GM23338 (cell line): ENCODE data around the gene WSCD2. TPM values are rescaled to one million over a fixed set of nuclear protein-coding genes. Genes with fewer than 3 reads are reported as not detected.

Experiments used
- ATAC-seq: fragments of 200-7000 bp; cut with Tn5 transposase; 3 replicates; pipeline ENCODE4 v1.9.1; 2020
- DNase-seq: peaks from one replicate; pipeline ENCODE4 v3.0.0-alpha.2; 2015; ENCODE audit warnings: low spot score
- H2AFZ ChIP-seq: fragments of 200-600 bp; sonication (generic); 2 replicates; pipeline ENCODE4 v1.8.0; 2016; ENCODE audit warnings: antibody characterized with exemption, mild to moderate bottlenecking, moderate library complexity
- H3F3A ChIP-seq: fragments of 200-600 bp; sonication (generic); replicated peaks from 2 replicates; pipeline ENCODE4 v1.8.0; 2017; ENCODE audit warnings: antibody characterized with exemption, mixed run types, low read depth
- H3K27ac ChIP-seq: fragments of 200-600 bp; sonication (generic); 2 replicates; pipeline ENCODE4 v1.6.1; 2016; ENCODE audit warnings: low read depth
- H3K27me3 ChIP-seq: fragments of 200-600 bp; sonication (generic); 2 replicates; pipeline ENCODE4 v1.8.0; 2016; ENCODE audit warnings: mild to moderate bottlenecking, mixed run types, moderate library complexity; ENCODE audit not compliant: insufficient read depth
- H3K36me3 ChIP-seq: fragments of 200-600 bp; sonication (generic); 2 replicates; pipeline ENCODE4 v1.8.0; 2016; ENCODE audit warnings: mild to moderate bottlenecking; ENCODE audit not compliant: insufficient read depth
- H3K4me1 ChIP-seq: fragments of 200-600 bp; sonication (generic); 2 replicates; pipeline ENCODE4 v1.8.0; 2016; ENCODE audit warnings: mild to moderate bottlenecking, moderate library complexity; ENCODE audit not compliant: insufficient read depth
- H3K4me2 ChIP-seq: fragments of 200-600 bp; sonication (generic); 2 replicates; pipeline ENCODE4 v1.7.1; 2017; ENCODE audit warnings: mixed run types
- H3K4me3 ChIP-seq: fragments of 200-600 bp; sonication (generic); 2 replicates; pipeline ENCODE4 v1.6.1; 2016; ENCODE audit warnings: mixed run types
- H3K79me2 ChIP-seq: fragments of 200-600 bp; sonication (generic); replicated peaks from 2 replicates; pipeline ENCODE4 v1.8.0; 2017; ENCODE audit warnings: mild to moderate bottlenecking; ENCODE audit not compliant: insufficient read depth
- H3K9me2 ChIP-seq: fragments of 200-600 bp; sonication (generic); 2 replicates; pipeline ENCODE4 v1.8.0; 2017; ENCODE audit not compliant: insufficient read depth
- H4K20me1 ChIP-seq: fragments of 200-600 bp; sonication (generic); replicated peaks from 2 replicates; pipeline ENCODE4 v1.8.0; 2017; ENCODE audit warnings: mild to moderate bottlenecking; ENCODE audit not compliant: insufficient read depth
- H3K27ac Mint-ChIP-seq: 2 replicates; pipeline ENCODE4 v1.8.0; 2020; ENCODE audit warnings: inconsistent platforms, mild to moderate bottlenecking, moderate library complexity, mixed read lengths
- H3K27me3 Mint-ChIP-seq: 3 replicates; pipeline ENCODE4 v1.8.0; 2022; ENCODE audit warnings: low read depth, mild to moderate bottlenecking, moderate library complexity, mixed read lengths, inconsistent platforms; ENCODE audit not compliant: insufficient read depth, poor library complexity
- H3K36me3 Mint-ChIP-seq: 3 replicates; pipeline ENCODE4 v1.8.0; 2021; ENCODE audit warnings: low read depth, mild to moderate bottlenecking, inconsistent platforms, moderate library complexity, mixed read lengths
- H3K4me1 Mint-ChIP-seq: 3 replicates; pipeline ENCODE4 v1.8.0; 2020; ENCODE audit warnings: mild to moderate bottlenecking, inconsistent platforms, mixed read lengths
- H3K4me3 Mint-ChIP-seq: 3 replicates; pipeline ENCODE4 v1.8.0; 2021; ENCODE audit warnings: moderate library complexity, mild to moderate bottlenecking, inconsistent platforms, mixed read lengths
- H3K9me3 Mint-ChIP-seq: 3 replicates; pipeline ENCODE4 v1.8.0; 2020; ENCODE audit warnings: moderate library complexity, mild to moderate bottlenecking, inconsistent platforms, mixed read lengths
- CREB1 ChIP-seq: fragments of 250-450 bp; sonication (Bioruptor Pico); IDR thresholded peaks from 2 replicates; pipeline ENCODE4 v1.5.0; 2020; ENCODE audit warnings: low read depth, mild to moderate bottlenecking, moderate library complexity
- EZH2 ChIP-seq: fragments of 200-600 bp; sonication (generic); IDR thresholded peaks from one replicate; pipeline ENCODE4 v1.8.0; 2017; ENCODE audit warnings: antibody characterized with exemption, mild to moderate bottlenecking, low read depth; ENCODE audit not compliant: unreplicated experiment
- EZH2phosphoT487 ChIP-seq: fragments of 200-600 bp; sonication (generic); IDR thresholded peaks from one replicate; pipeline ENCODE4 v1.8.1; 2018; ENCODE audit warnings: antibody characterized with exemption; ENCODE audit not compliant: unreplicated experiment
- JUNB ChIP-seq: IDR thresholded peaks from one replicate; pipeline ENCODE4 v1.6.1; 2016; ENCODE audit warnings: antibody characterized with exemption; ENCODE audit not compliant: unreplicated experiment
- NANOG ChIP-seq: IDR thresholded peaks from 2 replicates; pipeline ENCODE4 v1.6.1; 2016; ENCODE audit warnings: antibody characterized with exemption, borderline replicate concordance
- POLR2AphosphoS5 ChIP-seq: IDR thresholded peaks from 2 replicates; pipeline ENCODE4 v1.6.1; 2016; ENCODE audit warnings: antibody characterized with exemption, low read depth
- STAT1 ChIP-seq: IDR thresholded peaks from one replicate; pipeline ENCODE4 v1.6.1; 2016; ENCODE audit warnings: antibody characterized with exemption; ENCODE audit not compliant: unreplicated experiment
- ZNF114 ChIP-seq: fragments of 250-450 bp; sonication (Bioruptor Pico); IDR thresholded peaks from 2 replicates; pipeline ENCODE4 v1.5.0; 2020; ENCODE audit warnings: mild to moderate bottlenecking, moderate library complexity
- ZNF331 ChIP-seq: fragments of 250-450 bp; sonication (Bioruptor Pico); IDR thresholded peaks from 2 replicates; pipeline ENCODE4 v1.5.0; 2020; ENCODE audit warnings: low read depth, mild to moderate bottlenecking, moderate library complexity
- polyA plus RNA-seq: library from polyadenylated mRNA; unstranded; fragments of >200 nt; fragmentation: Nextera tagmentation; extraction: Ambion mirVana; gene quantifications from 2 replicates; pipeline ENCODE4 v1.2.1, GENCODE V29; 2016
- total RNA-seq: library from RNA; depleted of rRNA; stranded (reverse); fragments of >200 nt; shearing (Covaris generic); gene quantifications from 2 replicates; pipeline ENCODE4 v1.2.3, GENCODE V29; 2014
- TF ChIP-seq, protein P1 (sequence below), 2 experiments: fragments of 200-600 bp in 1 of 2; sonication (generic) in 1 of 2; conservative IDR thresholded peaks; 2 replicates each; pipeline versions ENCODE4 v1.5.1 to v1.6.1; 2016 to 2017; ENCODE audit warnings: antibody characterized with exemption in 2 of 2, low read depth in 2 of 2, mild to moderate bottlenecking in 2 of 2, moderate library complexity in 1 of 2
- TF ChIP-seq, protein P2 (sequence below): fragments of 250-450 bp; sonication (Bioruptor Pico); IDR thresholded peaks from 2 replicates; pipeline ENCODE4 v1.5.0; 2020; ENCODE audit warnings: mild to moderate bottlenecking, moderate library complexity

The WSCD2 gene
- total and polyA plus RNA-seq, 2 experiments from 2014 or later = 0.66 to 3.1 TPM

DNA sequence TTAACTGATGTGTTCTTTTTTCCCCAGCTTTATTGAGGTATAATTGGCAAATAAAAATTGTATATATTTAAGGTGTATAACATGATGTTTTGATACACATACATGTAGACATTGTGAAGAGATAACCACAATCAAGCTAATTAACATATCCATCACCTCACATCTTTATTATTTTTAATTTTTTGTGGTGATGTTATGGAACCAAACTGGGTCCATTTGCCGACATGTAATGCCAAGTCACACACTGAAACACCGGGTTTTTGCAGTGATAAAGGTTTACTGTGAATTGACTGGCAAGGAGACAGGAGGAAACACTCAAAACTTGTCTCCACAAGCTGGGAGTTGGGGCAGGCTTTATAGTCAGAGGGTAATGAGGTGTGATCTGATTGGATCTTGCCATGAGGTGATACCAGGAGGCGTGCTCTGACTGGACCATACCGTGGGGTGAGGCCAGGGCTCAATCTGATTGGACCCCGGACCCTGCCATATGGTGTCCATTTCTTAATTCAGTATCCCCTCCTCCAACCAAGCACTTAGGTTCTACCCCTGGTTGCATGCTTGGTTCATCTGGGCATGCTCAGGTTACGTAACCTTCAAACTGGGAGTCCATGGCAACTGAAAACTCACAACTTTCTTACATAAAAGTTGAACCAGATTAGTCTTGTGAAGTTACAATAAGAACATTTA, 11.8 kb upstream of the WSCD2 start:
- Mint-ChIP-seq H3K9me3 (no peaks in the 10 kb centered on the region), H3K27me3 (peaks cover 7% of the 10 kb centered on the region), H3K36me3 (no peaks in the 10 kb centered on the region), H3K4me3 (no peak overlapping the region), H3K27ac (no peak overlapping the region), H3K4me1 (peaks cover 52% of the 10 kb centered on the region)
- DNase-seq = peak; percentile 43
- Histone ChIP-seq H3F3A (no peaks in the 10 kb centered on the region; the same call in 1 of the 2 replicates), H3K79me2 (no peaks in the 10 kb centered on the region), H3K27me3 (no peaks in the 10 kb centered on the region), H3K4me3 (no peak overlapping the region), H2AFZ (no peak overlapping the region), H3K27ac (no peak overlapping the region), H3K4me1 (peaks cover 36% of the 10 kb centered on the region), H3K36me3 (no peaks in the 10 kb centered on the region), H3K4me2 (no peak overlapping the region), H4K20me1 (no peaks in the 10 kb centered on the region), H3K9me2 (0 out of 2 replicates have a peak, but pooled peaks cover 11% of the 10 kb centered on the region)
- no peak; the same call in 2 of the 3 replicates for ATAC-seq
- no peak for TF ChIP-seq CREB1 (CRISPR knock-in tag)
- TF ChIP-seq NANOG = no peak
- TF ChIP-seq EZH2phosphoT487 = no peak
- no peak for TF ChIP-seq JUNB
- TF ChIP-seq STAT1 = no peak
- TF ChIP-seq ZNF331 (CRISPR knock-in tag) = no peak
- TF ChIP-seq, protein P1, sequence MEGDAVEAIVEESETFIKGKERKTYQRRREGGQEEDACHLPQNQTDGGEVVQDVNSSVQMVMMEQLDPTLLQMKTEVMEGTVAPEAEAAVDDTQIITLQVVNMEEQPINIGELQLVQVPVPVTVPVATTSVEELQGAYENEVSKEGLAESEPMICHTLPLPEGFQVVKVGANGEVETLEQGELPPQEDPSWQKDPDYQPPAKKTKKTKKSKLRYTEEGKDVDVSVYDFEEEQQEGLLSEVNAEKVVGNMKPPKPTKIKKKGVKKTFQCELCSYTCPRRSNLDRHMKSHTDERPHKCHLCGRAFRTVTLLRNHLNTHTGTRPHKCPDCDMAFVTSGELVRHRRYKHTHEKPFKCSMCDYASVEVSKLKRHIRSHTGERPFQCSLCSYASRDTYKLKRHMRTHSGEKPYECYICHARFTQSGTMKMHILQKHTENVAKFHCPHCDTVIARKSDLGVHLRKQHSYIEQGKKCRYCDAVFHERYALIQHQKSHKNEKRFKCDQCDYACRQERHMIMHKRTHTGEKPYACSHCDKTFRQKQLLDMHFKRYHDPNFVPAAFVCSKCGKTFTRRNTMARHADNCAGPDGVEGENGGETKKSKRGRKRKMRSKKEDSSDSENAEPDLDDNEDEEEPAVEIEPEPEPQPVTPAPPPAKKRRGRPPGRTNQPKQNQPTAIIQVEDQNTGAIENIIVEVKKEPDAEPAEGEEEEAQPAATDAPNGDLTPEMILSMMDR (conservative IDR thresholded peaks at IDR 0.05; ENCODE audit: low read depth in 2 of 2) = no peak
- TF ChIP-seq, protein P2, sequence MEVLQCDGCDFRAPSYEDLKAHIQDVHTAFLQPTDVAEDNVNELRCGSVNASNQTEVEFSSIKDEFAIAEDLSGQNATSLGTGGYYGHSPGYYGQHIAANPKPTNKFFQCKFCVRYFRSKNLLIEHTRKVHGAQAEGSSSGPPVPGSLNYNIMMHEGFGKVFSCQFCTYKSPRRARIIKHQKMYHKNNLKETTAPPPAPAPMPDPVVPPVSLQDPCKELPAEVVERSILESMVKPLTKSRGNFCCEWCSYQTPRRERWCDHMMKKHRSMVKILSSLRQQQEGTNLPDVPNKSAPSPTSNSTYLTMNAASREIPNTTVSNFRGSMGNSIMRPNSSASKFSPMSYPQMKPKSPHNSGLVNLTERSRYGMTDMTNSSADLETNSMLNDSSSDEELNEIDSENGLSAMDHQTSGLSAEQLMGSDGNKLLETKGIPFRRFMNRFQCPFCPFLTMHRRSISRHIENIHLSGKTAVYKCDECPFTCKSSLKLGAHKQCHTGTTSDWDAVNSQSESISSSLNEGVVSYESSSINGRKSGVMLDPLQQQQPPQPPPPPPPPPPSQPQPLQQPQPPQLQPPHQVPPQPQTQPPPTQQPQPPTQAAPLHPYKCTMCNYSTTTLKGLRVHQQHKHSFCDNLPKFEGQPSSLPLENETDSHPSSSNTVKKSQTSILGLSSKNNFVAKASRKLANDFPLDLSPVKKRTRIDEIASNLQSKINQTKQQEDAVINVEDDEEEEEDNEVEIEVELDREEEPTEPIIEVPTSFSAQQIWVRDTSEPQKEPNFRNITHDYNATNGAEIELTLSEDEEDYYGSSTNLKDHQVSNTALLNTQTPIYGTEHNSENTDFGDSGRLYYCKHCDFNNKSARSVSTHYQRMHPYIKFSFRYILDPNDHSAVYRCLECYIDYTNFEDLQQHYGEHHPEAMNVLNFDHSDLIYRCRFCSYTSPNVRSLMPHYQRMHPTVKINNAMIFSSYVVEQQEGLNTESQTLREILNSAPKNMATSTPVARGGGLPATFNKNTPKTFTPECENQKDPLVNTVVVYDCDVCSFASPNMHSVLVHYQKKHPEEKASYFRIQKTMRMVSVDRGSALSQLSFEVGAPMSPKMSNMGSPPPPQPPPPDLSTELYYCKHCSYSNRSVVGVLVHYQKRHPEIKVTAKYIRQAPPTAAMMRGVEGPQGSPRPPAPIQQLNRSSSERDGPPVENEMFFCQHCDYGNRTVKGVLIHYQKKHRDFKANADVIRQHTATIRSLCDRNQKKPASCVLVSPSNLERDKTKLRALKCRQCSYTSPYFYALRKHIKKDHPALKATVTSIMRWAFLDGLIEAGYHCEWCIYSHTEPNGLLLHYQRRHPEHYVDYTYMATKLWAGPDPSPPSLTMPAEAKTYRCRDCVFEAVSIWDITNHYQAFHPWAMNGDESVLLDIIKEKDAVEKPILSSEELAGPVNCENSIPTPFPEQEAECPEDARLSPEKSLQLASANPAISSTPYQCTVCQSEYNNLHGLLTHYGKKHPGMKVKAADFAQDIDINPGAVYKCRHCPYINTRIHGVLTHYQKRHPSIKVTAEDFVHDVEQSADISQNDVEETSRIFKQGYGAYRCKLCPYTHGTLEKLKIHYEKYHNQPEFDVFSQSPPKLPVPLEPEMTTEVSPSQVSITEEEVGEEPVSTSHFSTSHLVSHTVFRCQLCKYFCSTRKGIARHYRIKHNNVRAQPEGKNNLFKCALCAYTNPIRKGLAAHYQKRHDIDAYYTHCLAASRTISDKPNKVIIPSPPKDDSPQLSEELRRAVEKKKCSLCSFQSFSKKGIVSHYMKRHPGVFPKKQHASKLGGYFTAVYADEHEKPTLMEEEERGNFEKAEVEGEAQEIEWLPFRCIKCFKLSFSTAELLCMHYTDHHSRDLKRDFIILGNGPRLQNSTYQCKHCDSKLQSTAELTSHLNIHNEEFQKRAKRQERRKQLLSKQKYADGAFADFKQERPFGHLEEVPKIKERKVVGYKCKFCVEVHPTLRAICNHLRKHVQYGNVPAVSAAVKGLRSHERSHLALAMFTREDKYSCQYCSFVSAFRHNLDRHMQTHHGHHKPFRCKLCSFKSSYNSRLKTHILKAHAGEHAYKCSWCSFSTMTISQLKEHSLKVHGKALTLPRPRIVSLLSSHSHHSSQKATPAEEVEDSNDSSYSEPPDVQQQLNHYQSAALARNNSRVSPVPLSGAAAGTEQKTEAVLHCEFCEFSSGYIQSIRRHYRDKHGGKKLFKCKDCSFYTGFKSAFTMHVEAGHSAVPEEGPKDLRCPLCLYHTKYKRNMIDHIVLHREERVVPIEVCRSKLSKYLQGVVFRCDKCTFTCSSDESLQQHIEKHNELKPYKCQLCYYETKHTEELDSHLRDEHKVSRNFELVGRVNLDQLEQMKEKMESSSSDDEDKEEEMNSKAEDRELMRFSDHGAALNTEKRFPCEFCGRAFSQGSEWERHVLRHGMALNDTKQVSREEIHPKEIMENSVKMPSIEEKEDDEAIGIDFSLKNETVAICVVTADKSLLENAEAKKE = no peak
- no peak for TF ChIP-seq ZNF114 (CRISPR knock-in tag)
- no peak for TF ChIP-seq EZH2
- no peak for TF ChIP-seq POLR2AphosphoS5
